ENCODE measurements around the gene ELF3. TPM values are rescaled to one million over a fixed set of nuclear protein-coding genes. Genes with fewer than 3 reads are reported as not detected.
"Not testable (repeated sequence)": the region's sequence is repeated elsewhere in the genome, so short reads cannot be mapped to it uniquely, and the experiment has no call there.

The ELF3 gene
- total and polyA plus RNA-seq, 2 experiments from 2014 or later = 22.6 to 28.7 TPM

- no peak for TF ChIP-seq CTCF (IDR thresholded peaks at IDR 0.05; ENCODE audit: low read depth, low read length)
- peaks cover 20% of the 10 kb centered on the region for H3K4me1 ChIP-seq (ENCODE audit: low read depth)
- peaks cover 5% of the 10 kb centered on the region for H3K36me3 ChIP-seq
- no peak overlapping the region for H3K4me3 ChIP-seq
- no peaks in the 10 kb centered on the region for H3K27me3 ChIP-seq
- H3K9me3 ChIP-seq (ENCODE audit: low read depth) = no peaks in the 10 kb centered on the region
- DNase-seq (ENCODE audit: low read depth in 1 of 2, low spot score in 1 of 2) = peak in 1 of 2 donors; percentile 42
- peak overlapping the region; percentile 76 for H3K27ac ChIP-seq
These were observed 8.3 kb downstream of the ELF3 start for GRCh38 chr1:202018468-202019234.

DNA sequence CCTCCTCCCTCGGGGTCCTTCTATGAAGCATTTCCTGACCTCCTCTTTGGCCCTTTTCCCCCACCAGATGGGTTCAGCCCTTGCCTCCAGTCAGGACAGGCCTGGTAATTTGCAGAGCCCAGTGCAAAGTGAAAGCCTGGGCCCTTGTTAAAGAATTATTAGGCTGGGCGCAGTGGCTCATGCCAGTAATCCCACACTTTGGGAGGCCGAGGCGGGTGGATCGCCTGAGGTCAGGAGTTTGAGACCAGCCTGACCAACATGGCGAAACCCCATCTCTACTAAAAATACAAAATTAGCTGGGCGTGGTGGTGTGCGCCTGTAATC lies 8.8 kb downstream of the ELF3 start:
- H3K9me3 ChIP-seq (ENCODE audit: low read depth); H3K4me3 ChIP-seq; H3K27me3 ChIP-seq; H3K36me3 ChIP-seq; DNase-seq (ENCODE audit: low read depth in 1 of 2, low spot score in 1 of 2): not testable (repeated sequence)
- H3K27ac ChIP-seq = peak overlapping the region; percentile 76
- H3K4me1 ChIP-seq (ENCODE audit: low read depth) = peaks cover 20% of the 10 kb centered on the region

GRCh38 chr1:202023001-202023433 lies 12.6 kb downstream of the ELF3 start:
- TF ChIP-seq CTCF (IDR thresholded peaks at IDR 0.05; ENCODE audit: low read depth, low read length) = no peak
- no peaks in the 10 kb centered on the region for H3K27me3 ChIP-seq
- no peak overlapping the region for H3K27ac ChIP-seq
- H3K4me3 ChIP-seq = no peak overlapping the region
- no peak for DNase-seq (ENCODE audit: low read depth in 1 of 2, low spot score in 1 of 2)
- peaks cover 12% of the 10 kb centered on the region for H3K4me1 ChIP-seq (ENCODE audit: low read depth)
- no peaks in the 10 kb centered on the region for H3K36me3 ChIP-seq
- no peaks in the 10 kb centered on the region for H3K9me3 ChIP-seq (ENCODE audit: low read depth)

DNA sequence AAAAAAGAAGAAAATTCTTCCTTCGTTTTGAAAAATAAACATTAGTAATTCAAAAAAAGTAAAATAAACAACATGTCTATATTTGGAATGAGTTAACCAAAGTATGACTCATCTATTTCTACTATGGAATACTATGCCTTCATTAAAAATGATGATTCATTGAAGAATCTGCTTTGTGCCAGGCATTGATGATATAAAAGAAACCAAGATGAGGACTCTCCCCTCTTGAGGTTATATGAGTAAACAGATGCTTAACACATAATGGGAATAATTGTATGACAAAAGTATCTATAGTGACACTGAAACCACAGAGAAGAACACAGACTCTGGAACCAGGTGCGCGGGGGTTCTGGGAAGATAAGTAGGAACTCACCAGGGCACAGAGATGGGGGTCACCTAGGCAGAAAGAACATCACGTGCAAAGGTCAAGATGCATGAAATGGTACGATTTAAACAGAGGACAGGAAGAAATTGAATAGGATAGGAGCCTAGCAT lies 18.8 kb downstream of the ELF3 start:
- no peaks in the 10 kb centered on the region for H3K27me3 ChIP-seq
- TF ChIP-seq CTCF (IDR thresholded peaks at IDR 0.05; ENCODE audit: low read depth, low read length) = no peak
- peaks cover 18% of the 10 kb centered on the region for H3K4me1 ChIP-seq (ENCODE audit: low read depth)
- H3K27ac ChIP-seq = peak overlapping the region; percentile 78
- H3K4me3 ChIP-seq = no peak overlapping the region
- peak in 1 of 2 donors; percentile 51 for DNase-seq (ENCODE audit: low read depth in 1 of 2, low spot score in 1 of 2)
- H3K36me3 ChIP-seq = no peaks in the 10 kb centered on the region
- H3K9me3 ChIP-seq (ENCODE audit: low read depth) = no peaks in the 10 kb centered on the region

- no peak for TF ChIP-seq CTCF (IDR thresholded peaks at IDR 0.05; ENCODE audit: low read depth, low read length)
- no peak overlapping the region for H3K4me3 ChIP-seq
- peaks cover 23% of the 10 kb centered on the region for H3K4me1 ChIP-seq (ENCODE audit: low read depth)
- H3K27ac ChIP-seq = peak overlapping the region; percentile 78
- no peak for DNase-seq (ENCODE audit: low read depth in 1 of 2, low spot score in 1 of 2)
- no peaks in the 10 kb centered on the region for H3K27me3 ChIP-seq
- H3K36me3 ChIP-seq = no peaks in the 10 kb centered on the region
- H3K9me3 ChIP-seq (ENCODE audit: low read depth) = no peaks in the 10 kb centered on the region
These were observed 19.3 kb downstream of the ELF3 start for GRCh38 chr1:202029727-202030126.

DNA sequence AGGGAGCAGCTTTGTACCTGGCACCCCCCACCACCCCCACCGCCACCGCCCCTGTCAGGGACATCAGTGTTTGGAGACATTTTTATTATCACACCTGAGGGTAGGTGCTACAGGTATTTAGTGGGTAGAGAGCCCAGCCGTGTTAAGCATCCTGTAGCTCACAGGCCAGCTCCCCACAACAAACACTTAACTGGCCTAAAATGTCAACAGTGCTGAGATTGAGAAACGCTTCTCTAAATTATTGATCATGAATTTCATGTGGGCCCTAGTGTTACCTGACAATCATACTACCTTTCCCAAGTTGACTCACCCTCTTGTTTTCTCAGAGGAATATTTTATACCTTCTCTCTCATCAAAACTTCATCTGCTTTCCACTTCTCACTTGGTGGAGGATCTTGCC lies 21.4 kb downstream of the ELF3 start:
- no peaks in the 10 kb centered on the region for H3K36me3 ChIP-seq
- H3K27me3 ChIP-seq = no peaks in the 10 kb centered on the region
- H3K4me3 ChIP-seq = no peak overlapping the region
- no peak for DNase-seq (ENCODE audit: low read depth in 1 of 2, low spot score in 1 of 2)
- no peaks in the 10 kb centered on the region for H3K9me3 ChIP-seq (ENCODE audit: low read depth)
- H3K27ac ChIP-seq = no peak overlapping the region
- H3K4me1 ChIP-seq (ENCODE audit: low read depth) = peaks cover 27% of the 10 kb centered on the region
- no peak for TF ChIP-seq CTCF (IDR thresholded peaks at IDR 0.05; ENCODE audit: low read depth, low read length)
